Activated naive CD8-positive, alpha-beta T cell treated with anti-CD3 and anti-CD28 coated beads, Interleukin-2, amount 10 ng/mL, durations not matched to agents 7 days and 5 days (primary cell): ENCODE data around the gene ACSS1. TPM values are rescaled to one million over a fixed set of nuclear protein-coding genes. Genes with fewer than 3 reads are reported as not detected.
A peak's percentile ranks its signal among the peaks of the same experiment; 100 is the strongest.

Experiments used
- ATAC-seq: fragments of 150-1000 bp; cut with Tn5 transposase; one replicate; pipeline ENCODE4 v1.10.0; 2021; ENCODE audit warnings: low read depth, moderate library complexity
- POLR2A ChIA-PET: fragments of 350-600 bp; sonication (Branson Sonifier 250); formaldehyde crosslinking; loops from one replicate; lab custom pipeline; 2021; ENCODE audit warnings: antibody characterized with exemption; lab: Charles Lee
- DNase-seq: peaks from one replicate; pipeline ENCODE4 v3.0.0; 2021
- H3K27ac Mint-ChIP-seq: one replicate; pipeline ENCODE4 v1.8.0; 2022; ENCODE audit warnings: mild to moderate bottlenecking, mixed read lengths
- H3K27me3 Mint-ChIP-seq: one replicate; pipeline ENCODE4 v1.8.0; 2022; ENCODE audit warnings: mild to moderate bottlenecking, moderate library complexity, mixed read lengths
- H3K36me3 Mint-ChIP-seq: one replicate; pipeline ENCODE4 v1.8.0; 2021; ENCODE audit warnings: mild to moderate bottlenecking, mixed read lengths
- H3K4me1 Mint-ChIP-seq: one replicate; pipeline ENCODE4 v1.8.0; 2021; ENCODE audit warnings: mixed read lengths
- H3K4me3 Mint-ChIP-seq: one replicate; pipeline ENCODE4 v1.8.0; 2022; ENCODE audit warnings: mild to moderate bottlenecking, moderate library complexity, mixed read lengths
- H3K9me3 Mint-ChIP-seq: one replicate; pipeline ENCODE4 v1.8.0; 2021; ENCODE audit warnings: mixed read lengths
- total RNA-seq, 2 experiments: library from RNA; stranded (reverse); gene quantifications; one replicate each; pipeline ENCODE4 v1.2.3, GENCODE V29; 2021

Gene ACSS1
- total RNA-seq, 2 experiments from 2014 or later: 53.3 to 55.8 TPM

- Mint-ChIP-seq H3K4me1 (peaks cover 18% of the 10 kb centered on the region), H3K9me3 (no peaks in the 10 kb centered on the region), H3K27me3 (peaks cover 8% of the 10 kb centered on the region), H3K27ac (no peak overlapping the region), H3K36me3 (peaks cover 4% of the 10 kb centered on the region), H3K4me3 (no peak overlapping the region)
- POLR2A ChIA-PET: no interaction called here
- ATAC-seq: no peak
- DNase-seq: no peak
Observed at GRCh38 chr20:24996449-24997377, 61.2 kb downstream of the ACSS1 start.

GRCh38 chr20:24995741-24996448 lies 62.0 kb downstream of the ACSS1 start:
- no peak overlapping the region for H3K27ac Mint-ChIP-seq
- ATAC-seq: no peak
- no peak overlapping the region for H3K4me3 Mint-ChIP-seq
- H3K36me3 Mint-ChIP-seq: peaks cover 4% of the 10 kb centered on the region
- H3K4me1 Mint-ChIP-seq: peaks cover 25% of the 10 kb centered on the region
- no peak for DNase-seq
- POLR2A ChIA-PET: no interaction called here
- no peaks in the 10 kb centered on the region for H3K9me3 Mint-ChIP-seq
- H3K27me3 Mint-ChIP-seq: peaks cover 8% of the 10 kb centered on the region

- Mint-ChIP-seq H3K4me3 (no peak overlapping the region), H3K27me3 (peaks cover 8% of the 10 kb centered on the region), H3K4me1 (peaks cover 33% of the 10 kb centered on the region), H3K9me3 (no peaks in the 10 kb centered on the region), H3K27ac (no peak overlapping the region), H3K36me3 (peaks cover 8% of the 10 kb centered on the region)
- peak; percentile 14 for ATAC-seq
- POLR2A ChIA-PET: interaction anchor here (1.3 to 3.9 kb wide), 2 partner anchors 64 to 70 kb away, joined by 4 to 32 read pairs; partner anchors contain the start of gene ACSS1
- peak; percentile 74 for DNase-seq
Observed at GRCh38 chr20:24994470-24995368, 63.2 kb downstream of the ACSS1 start.

- POLR2A ChIA-PET: interaction anchor here (1.3 to 3.9 kb wide), 3 partner anchors 45 to 71 kb away, joined by 4 to 32 read pairs (median 10); partner anchors contain the start of genes ACSS1 and CST7
- DNase-seq: no peak
- peaks cover 8% of the 10 kb centered on the region for H3K36me3 Mint-ChIP-seq
- peak overlapping the region; percentile 6 for H3K4me3 Mint-ChIP-seq
- no peak for ATAC-seq
- peak overlapping the region; percentile 19 for H3K27ac Mint-ChIP-seq
- H3K9me3 Mint-ChIP-seq: no peaks in the 10 kb centered on the region
- peaks cover 8% of the 10 kb centered on the region for H3K27me3 Mint-ChIP-seq
- H3K4me1 Mint-ChIP-seq: peaks cover 36% of the 10 kb centered on the region
Observed at GRCh38 chr20:24994186-24994465, 63.8 kb downstream of the ACSS1 start.

- POLR2A ChIA-PET: interaction anchor here (0.6 to 3.9 kb wide), 11 partner anchors 39 to 258 kb away, joined by 3 to 32 read pairs (median 4); partner anchors contain the start of genes ACSS1 and CST7
- H3K27ac Mint-ChIP-seq: peak overlapping the region; percentile 95
- H3K27me3 Mint-ChIP-seq: peaks cover 7% of the 10 kb centered on the region
Observed at GRCh38 chr20:24993337-24994185, 64.4 kb downstream of the ACSS1 start.

GRCh38 chr20:24992487-24993205 lies 65.3 kb downstream of the ACSS1 start, which contains the start of gene APMAP:
Gene APMAP (minus strand): TSS chr20:24992751. CDS start chr20:24992688, 63 bp downstream.
- Mint-ChIP-seq H3K36me3 (peaks cover 14% of the 10 kb centered on the region), H3K4me3 (peak within 1 kb of the TSS; percentile 97), H3K27ac (peak within 1 kb of the TSS; percentile 95), H3K27me3 (peaks cover 5% of the 10 kb centered on the region), H3K9me3 (no peaks in the 10 kb centered on the region), H3K4me1 (peaks cover 43% of the 10 kb centered on the region)
- peak; percentile 98 for DNase-seq
- ATAC-seq: peak; percentile 92
- POLR2A ChIA-PET: interaction anchor here (0.6 to 3.9 kb wide), 10 partner anchors 38 to 259 kb away, joined by 3 to 32 read pairs (median 5); partner anchors contain the start of genes ACSS1 and CST7

More at GRCh38 chr20:24993337-24994185, 64.4 kb downstream of the ACSS1 start:
- no peak for ATAC-seq
- peak overlapping the region; percentile 97 for H3K4me3 Mint-ChIP-seq
- peaks cover 10% of the 10 kb centered on the region for H3K36me3 Mint-ChIP-seq
- H3K9me3 Mint-ChIP-seq: no peaks in the 10 kb centered on the region
- peaks cover 40% of the 10 kb centered on the region for H3K4me1 Mint-ChIP-seq
- no peak for DNase-seq

GRCh38 chr20:24991897-24992486 lies 65.9 kb downstream of the ACSS1 start:
- H3K4me3 Mint-ChIP-seq: peak overlapping the region; percentile 97
- no peaks in the 10 kb centered on the region for H3K9me3 Mint-ChIP-seq
- DNase-seq (no peak), ATAC-seq (peak; percentile 22)
- peaks cover 46% of the 10 kb centered on the region for H3K4me1 Mint-ChIP-seq
- peak overlapping the region; percentile 95 for H3K27ac Mint-ChIP-seq
- H3K36me3 Mint-ChIP-seq: peaks cover 18% of the 10 kb centered on the region
- H3K27me3 Mint-ChIP-seq: peaks cover 3% of the 10 kb centered on the region
- POLR2A ChIA-PET: interaction anchor here (0.9 to 3.9 kb wide), 7 partner anchors 37 to 260 kb away, joined by 3 to 32 read pairs (median 7); partner anchors contain the start of genes ACSS1 and CST7

GRCh38 chr20:24990810-24991252 lies 67.1 kb downstream of the ACSS1 start:
- POLR2A ChIA-PET: interaction anchor here (1.0 to 1.1 kb wide), 2 partner anchors 12 to 40 kb away, joined by 3 read pairs; no protein-coding TSS in a partner anchor
- H3K27ac Mint-ChIP-seq: peak overlapping the region; percentile 9
- no peaks in the 10 kb centered on the region for H3K27me3 Mint-ChIP-seq
- peaks cover 52% of the 10 kb centered on the region for H3K4me1 Mint-ChIP-seq
- peak overlapping the region; percentile 97 for H3K4me3 Mint-ChIP-seq
- DNase-seq: no peak
- no peaks in the 10 kb centered on the region for H3K9me3 Mint-ChIP-seq
- no peak for ATAC-seq
- peaks cover 22% of the 10 kb centered on the region for H3K36me3 Mint-ChIP-seq

- Mint-ChIP-seq H3K4me3 (no peak overlapping the region), H3K4me1 (peaks cover 58% of the 10 kb centered on the region), H3K9me3 (no peaks in the 10 kb centered on the region), H3K27me3 (no peaks in the 10 kb centered on the region), H3K27ac (no peak overlapping the region), H3K36me3 (peaks cover 22% of the 10 kb centered on the region)
- POLR2A ChIA-PET: no interaction called here
- DNase-seq (no peak), ATAC-seq (no peak)
Observed at GRCh38 chr20:24989162-24989561, 68.8 kb downstream of the ACSS1 start.

GRCh38 chr20:24987873-24988835 lies 69.8 kb downstream of the ACSS1 start:
- Mint-ChIP-seq H3K4me1 (peaks cover 51% of the 10 kb centered on the region), H3K36me3 (peaks cover 28% of the 10 kb centered on the region), H3K9me3 (no peaks in the 10 kb centered on the region), H3K27me3 (no peaks in the 10 kb centered on the region), H3K4me3 (no peak overlapping the region), H3K27ac (no peak overlapping the region)
- ATAC-seq (no peak), DNase-seq (no peak)
- POLR2A ChIA-PET: interaction anchor here (0.7 kb wide), 1 partner anchor 39 kb away, joined by 3 read pairs; the partner anchor contains the start of gene CST7
